GM18498 (cell line): ENCODE measurements around the gene LHCGR.
"Not testable (repeated sequence)": the region's sequence is repeated elsewhere in the genome, so short reads cannot be mapped to it uniquely, and the experiment has no call there.

Experiments
- ATAC-seq: cut with Tn5 transposase; IDR thresholded peaks from one replicate; pipeline ENCODE4 v1.9.1; 2021; ENCODE audit warnings: mild to moderate bottlenecking, moderate library complexity; ENCODE audit not compliant: unreplicated experiment

The LHCGR gene

GRCh38 chr2:48749291-48750127 lies 6.0 kb downstream of the LHCGR start:
- ATAC-seq = peak; percentile 54

- no peak for ATAC-seq
These were observed 8.2 kb downstream of the LHCGR start for GRCh38 chr2:48747319-48747718.

GRCh38 chr2:48739236-48739635 lies 16.3 kb downstream of the LHCGR start:
- not testable (repeated sequence) for ATAC-seq

GRCh38 chr2:48738806-48739205 lies 16.7 kb downstream of the LHCGR start:
- ATAC-seq = no peak

- no peak for ATAC-seq
These were observed 19.3 kb downstream of the LHCGR start for GRCh38 chr2:48736251-48736650.

- no peak for ATAC-seq
These were observed 20.8 kb downstream of the LHCGR start for GRCh38 chr2:48734576-48735303.

GRCh38 chr2:48733067-48733503 lies 22.4 kb downstream of the LHCGR start:
- ATAC-seq = no peak

GRCh38 chr2:48728840-48729239 lies 26.7 kb downstream of the LHCGR start:
- no peak for ATAC-seq

- no peak for ATAC-seq
These were observed 27.2 kb downstream of the LHCGR start for GRCh38 chr2:48728295-48728694.

- no peak for ATAC-seq
These were observed 28.0 kb downstream of the LHCGR start for GRCh38 chr2:48727560-48727959.

- ATAC-seq = no peak
These were observed 29.6 kb downstream of the LHCGR start for GRCh38 chr2:48725696-48726494.

- ATAC-seq = no peak
These were observed 31.2 kb downstream of the LHCGR start for GRCh38 chr2:48724278-48724677.

- ATAC-seq = no peak
These were observed 32.4 kb downstream of the LHCGR start for GRCh38 chr2:48723129-48723528.

GRCh38 chr2:48722391-48722790 lies 33.1 kb downstream of the LHCGR start:
- ATAC-seq = no peak

- ATAC-seq = no peak
These were observed 34.4 kb downstream of the LHCGR start for GRCh38 chr2:48721158-48721557.

GRCh38 chr2:48719480-48720177 lies 35.9 kb downstream of the LHCGR start:
- no peak for ATAC-seq

GRCh38 chr2:48717846-48718245 lies 37.7 kb downstream of the LHCGR start:
- ATAC-seq = no peak

GRCh38 chr2:48715956-48716355 lies 39.6 kb downstream of the LHCGR start:
- no peak for ATAC-seq

GRCh38 chr2:48715042-48715899 lies 40.3 kb downstream of the LHCGR start:
- no peak for ATAC-seq

GRCh38 chr2:48714245-48714644 lies 41.3 kb downstream of the LHCGR start:
- no peak for ATAC-seq
